HG02938 (cell line): Measurements from ENCODE around the gene PSMB7.

Experiments
- ATAC-seq: cut with Tn5 transposase; IDR thresholded peaks from one replicate; pipeline ENCODE4 v1.9.1; 2021; ENCODE audit warnings: mild to moderate bottlenecking, moderate library complexity; ENCODE audit not compliant: unreplicated experiment

PSMB7 gene

GRCh38 chr9:124411514-124412227 lies 3.6 kb downstream of the PSMB7 start:
- no peak for ATAC-seq

DNA sequence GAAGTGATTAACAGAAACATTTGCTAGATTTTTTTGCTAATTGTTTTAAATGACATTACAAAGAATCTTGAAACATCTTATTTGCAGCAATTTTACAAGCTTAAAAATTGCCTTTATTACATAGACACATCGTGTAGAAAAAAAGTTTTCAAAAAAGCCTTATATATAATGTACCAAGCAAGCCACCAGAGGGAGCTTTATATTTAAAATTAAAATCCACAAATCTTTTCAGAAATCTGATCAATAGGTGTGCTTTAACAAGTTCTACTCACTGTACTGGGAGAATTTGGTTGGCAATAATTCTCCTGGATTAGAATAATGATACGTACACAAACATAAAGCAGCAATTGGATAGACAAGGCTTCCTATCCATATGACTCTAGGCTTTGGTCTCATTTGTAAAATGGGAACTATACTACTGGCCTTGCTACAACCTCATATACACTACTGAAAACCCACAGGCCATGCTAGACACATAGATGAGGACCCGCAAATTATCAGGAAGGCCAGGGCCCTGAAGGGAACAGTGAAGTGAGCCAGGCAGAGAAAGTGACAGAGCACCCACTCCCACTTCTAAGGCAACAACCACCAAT lies 4.8 kb downstream of the PSMB7 start:
- ATAC-seq: no peak

- no peak for ATAC-seq
These were observed 5.8 kb downstream of the PSMB7 start for GRCh38 chr9:124409410-124409809.

DNA sequence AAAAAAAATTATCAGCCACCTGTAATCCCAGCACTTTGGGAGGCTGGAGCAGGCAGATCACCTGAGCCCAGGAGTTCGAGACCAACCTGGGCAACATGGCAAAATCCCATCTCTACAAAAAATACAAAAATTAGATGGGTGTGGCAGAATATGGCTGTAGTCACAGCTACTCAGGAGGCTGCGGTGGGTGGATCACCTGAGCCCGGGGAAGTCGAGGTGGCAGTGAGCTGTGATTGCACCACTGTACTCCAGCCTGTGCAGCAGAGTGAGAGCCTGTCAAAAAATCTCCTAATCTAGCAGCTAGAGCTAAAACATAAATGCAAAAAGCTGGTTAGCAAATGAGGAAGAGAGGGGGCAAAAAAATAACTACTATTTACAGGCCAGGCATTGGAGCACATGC lies 12.0 kb downstream of the PSMB7 start:
- ATAC-seq: no peak

DNA sequence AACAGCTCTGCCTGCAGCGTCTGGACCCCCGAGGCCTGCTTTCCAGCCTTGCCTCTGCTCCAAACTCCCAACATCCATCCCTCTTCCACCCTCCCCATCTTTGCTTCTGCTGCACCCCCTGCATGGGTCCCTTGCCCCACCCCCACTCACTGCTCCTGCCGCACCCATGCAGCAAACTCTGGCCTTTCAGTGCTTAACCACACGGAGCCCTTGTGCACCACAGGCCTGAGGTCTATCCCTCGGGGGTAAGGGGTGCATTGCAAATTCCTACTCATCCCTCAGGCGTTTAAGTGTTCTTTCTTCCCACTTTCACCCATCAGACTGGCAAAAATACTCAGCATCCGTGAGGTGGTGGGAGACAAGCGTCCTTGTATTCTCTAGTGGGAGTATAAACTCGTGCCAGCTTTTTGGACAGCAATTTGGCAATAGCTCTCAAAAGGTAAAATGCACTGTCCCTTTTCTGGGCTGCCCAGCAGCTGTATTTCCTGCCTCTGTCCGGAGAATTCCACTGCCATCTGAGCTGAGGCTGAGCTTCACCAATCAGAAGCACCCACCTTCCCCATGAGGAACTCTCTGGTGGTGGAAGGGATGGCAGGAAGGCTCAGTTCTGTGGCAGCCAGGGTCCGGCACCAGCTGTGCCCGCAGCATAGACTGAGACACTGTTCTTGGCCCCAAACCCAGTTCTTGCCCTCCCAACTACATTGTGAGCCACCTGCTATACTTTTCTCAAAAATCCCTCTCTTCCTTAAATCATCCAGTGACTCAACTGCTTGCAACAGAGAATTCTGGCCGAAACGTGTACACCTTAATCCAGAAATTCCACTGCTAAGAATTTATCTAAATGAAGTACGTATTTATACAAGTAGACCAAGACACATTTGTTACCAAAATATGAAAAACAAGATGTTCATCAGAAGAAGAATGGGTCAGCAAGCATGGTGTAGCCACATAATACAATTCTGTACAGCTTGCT lies 15.0 kb downstream of the PSMB7 start:
- ATAC-seq: no peak

GRCh38 chr9:124399323-124399967 lies 15.8 kb downstream of the PSMB7 start:
- no peak for ATAC-seq

GRCh38 chr9:124398191-124398935 lies 16.9 kb downstream of the PSMB7 start:
- no peak for ATAC-seq

DNA sequence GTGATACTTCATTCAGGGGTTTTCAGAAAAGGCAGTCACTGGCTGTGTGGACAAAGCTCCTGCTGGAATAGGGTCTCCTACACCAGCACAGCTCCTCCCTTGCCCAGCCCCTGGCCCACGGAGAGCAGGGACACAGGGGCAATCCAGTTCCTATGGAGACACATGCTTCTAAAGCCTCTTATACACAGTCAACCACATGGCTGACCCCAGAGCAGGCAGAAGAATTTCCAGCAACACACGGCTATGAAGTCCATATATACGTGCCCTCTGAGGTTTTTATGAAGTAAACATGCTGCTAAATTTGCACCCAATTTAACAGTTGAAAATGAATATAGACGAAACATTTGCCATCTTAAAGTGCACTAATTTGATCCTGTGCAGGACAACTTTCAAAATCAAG lies 19.4 kb downstream of the PSMB7 start:
- no peak for ATAC-seq

DNA sequence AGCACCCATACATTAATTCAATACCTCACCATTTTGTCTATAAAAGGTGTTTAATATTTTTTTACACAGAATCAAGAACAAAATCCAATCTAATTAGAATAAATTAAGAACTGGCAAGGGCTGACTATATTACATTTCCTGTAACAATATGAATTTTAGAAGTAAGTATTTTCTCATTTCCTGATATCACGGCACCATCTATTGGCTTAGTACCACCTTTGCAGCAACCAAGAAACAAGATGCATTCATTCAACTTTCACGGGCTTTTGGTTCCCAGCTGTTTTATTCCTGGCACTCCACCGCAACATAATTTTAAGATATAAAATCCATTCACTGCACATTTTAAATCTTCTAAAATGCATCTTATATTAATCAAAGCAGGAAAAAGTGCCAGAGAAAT lies 20.6 kb downstream of the PSMB7 start:
- ATAC-seq: no peak

DNA sequence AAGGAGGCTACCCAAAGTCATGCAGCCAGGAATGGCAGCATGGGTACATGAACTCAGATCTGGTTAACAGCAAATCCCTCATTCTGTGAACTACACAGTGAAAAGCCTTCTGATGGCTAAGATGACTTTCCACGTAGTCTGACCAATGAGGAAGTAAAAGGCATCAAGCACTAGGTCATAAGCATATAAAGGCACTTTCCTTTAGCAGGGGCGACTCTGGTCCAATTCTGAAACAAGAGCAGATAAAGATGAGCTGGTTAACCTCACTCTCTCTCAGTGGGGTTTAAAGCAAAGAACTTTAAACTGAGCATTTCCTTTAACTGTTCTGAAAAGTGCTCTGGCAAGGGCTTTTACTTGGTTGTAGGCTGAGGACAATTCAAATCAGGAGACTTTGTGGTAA lies 21.1 kb downstream of the PSMB7 start:
- no peak for ATAC-seq

GRCh38 chr9:124392871-124393460 lies 22.3 kb downstream of the PSMB7 start:
- no peak for ATAC-seq

DNA sequence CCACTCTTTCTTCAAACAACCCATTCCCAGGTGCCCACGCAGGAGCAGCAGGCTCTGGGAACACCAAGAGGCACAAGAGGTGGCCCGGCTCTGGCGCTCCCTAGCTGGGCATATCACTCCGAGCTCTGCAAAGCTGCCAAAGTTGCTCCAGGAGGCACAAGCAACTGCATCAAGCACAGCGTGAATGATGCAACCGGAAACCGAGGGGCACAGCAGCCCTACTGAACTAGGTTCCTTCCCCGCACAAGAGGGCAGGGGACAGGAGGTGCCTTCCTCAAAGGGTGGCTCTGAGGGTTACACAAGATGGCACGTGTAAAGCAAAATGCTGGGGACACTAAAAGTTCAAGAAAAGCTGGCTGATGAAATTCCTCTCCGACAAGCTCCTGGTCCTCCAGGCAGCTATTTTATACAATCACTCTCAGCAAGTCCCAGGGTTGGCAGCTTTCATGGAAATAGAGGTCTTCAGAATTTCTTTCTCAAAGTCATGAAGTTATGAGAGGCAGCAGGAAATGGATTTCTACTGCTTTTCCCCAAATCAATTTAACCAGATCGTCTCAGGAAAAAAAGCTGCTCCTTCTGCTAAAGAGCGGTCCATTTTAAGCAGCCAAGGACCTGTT lies 22.9 kb downstream of the PSMB7 start:
- ATAC-seq: no peak

- ATAC-seq: no peak
These were observed 24.2 kb downstream of the PSMB7 start for GRCh38 chr9:124390794-124391658.

DNA sequence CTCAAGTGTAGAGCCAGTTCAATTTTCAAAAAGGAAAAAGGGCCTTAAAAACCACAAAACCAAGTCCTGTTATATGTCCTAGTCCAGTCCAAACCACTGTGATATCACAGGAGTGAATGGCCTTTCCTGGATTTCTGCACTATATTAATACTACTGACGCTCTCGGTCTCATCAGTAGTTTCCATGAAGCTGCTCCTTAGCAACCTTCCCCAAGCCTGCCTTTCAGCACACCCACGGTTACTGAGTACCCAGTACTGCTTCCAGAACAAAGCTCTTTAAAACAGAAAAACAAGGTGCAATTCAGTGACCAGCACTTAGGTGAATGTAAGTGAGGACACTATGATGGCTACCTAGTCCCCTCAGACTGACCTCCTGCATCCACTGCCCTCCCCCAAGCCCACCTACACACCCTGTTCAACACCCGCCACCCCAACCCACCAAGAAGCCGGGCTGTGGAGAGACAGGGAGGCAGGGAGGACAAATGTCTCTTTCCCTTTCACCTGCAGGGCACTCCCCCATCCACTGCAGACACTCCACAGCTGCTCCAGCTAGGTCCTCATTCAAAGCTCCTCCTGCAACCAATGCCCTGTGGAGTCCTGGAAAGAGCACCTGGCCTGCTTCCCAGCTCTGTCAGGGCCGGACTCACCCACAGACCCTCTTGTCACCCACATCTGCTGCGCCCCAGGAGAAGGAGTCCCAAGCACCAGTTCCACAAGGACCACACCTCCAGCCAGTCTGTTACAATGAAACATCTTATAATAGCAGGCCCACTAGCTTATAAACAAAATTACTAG lies 25.9 kb downstream of the PSMB7 start:
- no peak for ATAC-seq

GRCh38 chr9:124388275-124389048 lies 26.8 kb downstream of the PSMB7 start:
- ATAC-seq: no peak

- no peak for ATAC-seq
These were observed 29.0 kb downstream of the PSMB7 start for GRCh38 chr9:124386201-124386600.

DNA sequence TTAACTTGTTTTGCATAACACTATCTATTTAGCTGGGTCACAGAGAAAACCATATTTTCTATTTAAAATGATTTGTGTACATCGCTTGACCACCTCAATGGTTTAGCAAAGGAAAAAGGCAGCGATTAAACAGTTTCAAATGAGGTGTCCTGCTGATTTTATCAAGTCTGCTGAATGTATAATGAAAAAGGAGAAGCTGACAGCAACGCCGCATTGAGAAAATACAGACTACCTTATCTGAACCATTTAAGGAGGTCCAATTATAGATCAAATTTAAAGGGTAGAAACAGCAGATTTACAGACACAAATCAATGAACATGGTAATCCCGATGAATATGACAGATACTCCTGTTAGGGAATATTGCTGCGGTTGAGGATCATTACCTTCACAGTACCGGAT lies 29.6 kb downstream of the PSMB7 start:
- ATAC-seq: no peak
